IPS-NIHi11 (cell line): ENCODE data around the gene ANXA4.

Experiments
- DNase-seq: peaks from one replicate; pipeline ENCODE4 v3.0.0; 2012; ENCODE audit warnings: mixed read lengths, low spot score

ANXA4 gene

GRCh38 chr2:69741575-69742321 is at the start of gene ANXA4:
TSS of gene ANXA4 (plus strand) at chr2:69742134. CDS start at chr2:69781566, 39,432 bp downstream.
- peak; percentile 76 for DNase-seq

- DNase-seq, result no peak
Measured at GRCh38 chr2:69692424-69692823, 49.5 kb upstream of the ANXA4 start.

GRCh38 chr2:69693059-69693774 is 48.7 kb upstream of the ANXA4 start:
- DNase-seq, result no peak

GRCh38 chr2:69693775-69694450 is 48.0 kb upstream of the ANXA4 start:
- no peak for DNase-seq

- DNase-seq, result no peak
Measured at GRCh38 chr2:69694894-69695849, 46.8 kb upstream of the ANXA4 start.

- no peak for DNase-seq
Measured at GRCh38 chr2:69695850-69696216, 46.1 kb upstream of the ANXA4 start.

GRCh38 chr2:69700381-69700780 is 41.6 kb upstream of the ANXA4 start:
- no peak for DNase-seq

- no peak for DNase-seq
Measured at GRCh38 chr2:69701100-69701945, 40.6 kb upstream of the ANXA4 start.

- DNase-seq, result no peak
Measured at GRCh38 chr2:69703189-69703588, 38.7 kb upstream of the ANXA4 start.

GRCh38 chr2:69704446-69704845 is 37.5 kb upstream of the ANXA4 start:
- DNase-seq, result no peak

GRCh38 chr2:69709290-69709689 is 32.6 kb upstream of the ANXA4 start:
- no peak for DNase-seq

- DNase-seq, result no peak
Measured at GRCh38 chr2:69711971-69712370, 30.0 kb upstream of the ANXA4 start.

GRCh38 chr2:69714024-69714423 is 27.9 kb upstream of the ANXA4 start:
- DNase-seq, result no peak

GRCh38 chr2:69714539-69715220 is 27.3 kb upstream of the ANXA4 start:
- peak; percentile 73 for DNase-seq

- DNase-seq, result no peak
Measured at GRCh38 chr2:69715964-69716363, 26.0 kb upstream of the ANXA4 start.

- no peak for DNase-seq
Measured at GRCh38 chr2:69716555-69717120, 25.3 kb upstream of the ANXA4 start.

GRCh38 chr2:69717186-69717585 is 24.7 kb upstream of the ANXA4 start:
- DNase-seq, result no peak

- DNase-seq, result peak; percentile 29
Measured at GRCh38 chr2:69717861-69718273, 24.1 kb upstream of the ANXA4 start.

GRCh38 chr2:69718338-69718965 is 23.5 kb upstream of the ANXA4 start:
- DNase-seq, result no peak
